Left renal pelvis (tissue), 4 donors: Measurements from ENCODE around the gene CNTNAP2. TPM values are rescaled to one million over a fixed set of nuclear protein-coding genes. Genes with fewer than 3 reads are reported as not detected.

ENCODE experiments used
- DNase-seq, 4 donors: peaks; one replicate each; pipeline ENCODE4 v3.0.0-alpha.2; 2013; ENCODE audit warnings: low read depth in 4 of 4, low spot score in 3 of 4
- polyA plus RNA-seq, 4 donors: library from polyadenylated mRNA; unstranded; fragments of 120-200 nt; gene quantifications; one replicate each; pipeline ENCODE4 v1.2.1, GENCODE V29; 2013; ENCODE audit not compliant: insufficient read length in 4 of 4

CNTNAP2 gene
- polyA plus RNA-seq, 4 donors, result 23.5 to 71.0 (median 29.4) TPM

GRCh38 chr7:148242294-148242821, 2125.8 kb downstream of the CNTNAP2 start:
- peak in 3 of 4 donors; percentile 44 to 53 (median 46) for DNase-seq

- no peak for DNase-seq
Observed at GRCh38 chr7:148245381-148245780, 2128.8 kb downstream of the CNTNAP2 start.

GRCh38 chr7:148253629-148254028, 2137.0 kb downstream of the CNTNAP2 start:
- no peak for DNase-seq

GRCh38 chr7:148255333-148255732, 2138.7 kb downstream of the CNTNAP2 start:
- DNase-seq, result no peak

- DNase-seq, result no peak
Observed at GRCh38 chr7:148256433-148256832, 2139.8 kb downstream of the CNTNAP2 start.

- DNase-seq, result no peak
Observed at GRCh38 chr7:148260599-148260998, 2144.0 kb downstream of the CNTNAP2 start.

- DNase-seq, result no peak
Observed at GRCh38 chr7:148261523-148261922, 2144.9 kb downstream of the CNTNAP2 start.

- no peak for DNase-seq
Observed at GRCh38 chr7:148261996-148262688, 2145.5 kb downstream of the CNTNAP2 start.

GRCh38 chr7:148262721-148263229, 2146.2 kb downstream of the CNTNAP2 start:
- peak in 1 of 4 donors; percentile 27 for DNase-seq

GRCh38 chr7:148264933-148265557, 2148.4 kb downstream of the CNTNAP2 start:
- DNase-seq, result no peak

- no peak for DNase-seq
Observed at GRCh38 chr7:148265896-148266295, 2149.3 kb downstream of the CNTNAP2 start.

GRCh38 chr7:148266795-148267194, 2150.2 kb downstream of the CNTNAP2 start:
- DNase-seq, result no peak

- DNase-seq, result no peak
Observed at GRCh38 chr7:148270576-148270975, 2154.0 kb downstream of the CNTNAP2 start.

GRCh38 chr7:148274118-148274517, 2157.5 kb downstream of the CNTNAP2 start:
- DNase-seq, result no peak

- DNase-seq, result no peak
Observed at GRCh38 chr7:148275359-148275890, 2158.8 kb downstream of the CNTNAP2 start.

- no peak for DNase-seq
Observed at GRCh38 chr7:148276314-148277041, 2159.9 kb downstream of the CNTNAP2 start.

GRCh38 chr7:148277042-148277660, 2160.6 kb downstream of the CNTNAP2 start:
- no peak for DNase-seq

GRCh38 chr7:148286150-148286549, 2169.5 kb downstream of the CNTNAP2 start:
- DNase-seq, result no peak

- DNase-seq, result no peak
Observed at GRCh38 chr7:148287538-148287937, 2170.9 kb downstream of the CNTNAP2 start.

- no peak for DNase-seq
Observed at GRCh38 chr7:148288592-148289151, 2172.1 kb downstream of the CNTNAP2 start.
